GM23338 (cell line): ENCODE data around the gene FXN. TPM values are rescaled to one million over a fixed set of nuclear protein-coding genes. Genes with fewer than 3 reads are reported as not detected.

ENCODE experiments used
- ATAC-seq: fragments of 200-7000 bp; cut with Tn5 transposase; 3 replicates; pipeline ENCODE4 v1.9.1; 2020
- DNase-seq: peaks from one replicate; pipeline ENCODE4 v3.0.0-alpha.2; 2015; ENCODE audit warnings: low spot score
- H2AFZ ChIP-seq: fragments of 200-600 bp; sonication (generic); 2 replicates; pipeline ENCODE4 v1.8.0; 2016; ENCODE audit warnings: antibody characterized with exemption, mild to moderate bottlenecking, moderate library complexity
- H3F3A ChIP-seq: fragments of 200-600 bp; sonication (generic); replicated peaks from 2 replicates; pipeline ENCODE4 v1.8.0; 2017; ENCODE audit warnings: antibody characterized with exemption, mixed run types, low read depth
- H3K27ac ChIP-seq: fragments of 200-600 bp; sonication (generic); 2 replicates; pipeline ENCODE4 v1.6.1; 2016; ENCODE audit warnings: low read depth
- H3K27me3 ChIP-seq: fragments of 200-600 bp; sonication (generic); 2 replicates; pipeline ENCODE4 v1.8.0; 2016; ENCODE audit warnings: mild to moderate bottlenecking, mixed run types, moderate library complexity; ENCODE audit not compliant: insufficient read depth
- H3K36me3 ChIP-seq: fragments of 200-600 bp; sonication (generic); 2 replicates; pipeline ENCODE4 v1.8.0; 2016; ENCODE audit warnings: mild to moderate bottlenecking; ENCODE audit not compliant: insufficient read depth
- H3K4me1 ChIP-seq: fragments of 200-600 bp; sonication (generic); 2 replicates; pipeline ENCODE4 v1.8.0; 2016; ENCODE audit warnings: mild to moderate bottlenecking, moderate library complexity; ENCODE audit not compliant: insufficient read depth
- H3K4me2 ChIP-seq: fragments of 200-600 bp; sonication (generic); 2 replicates; pipeline ENCODE4 v1.7.1; 2017; ENCODE audit warnings: mixed run types
- H3K4me3 ChIP-seq: fragments of 200-600 bp; sonication (generic); 2 replicates; pipeline ENCODE4 v1.6.1; 2016; ENCODE audit warnings: mixed run types
- H3K79me2 ChIP-seq: fragments of 200-600 bp; sonication (generic); replicated peaks from 2 replicates; pipeline ENCODE4 v1.8.0; 2017; ENCODE audit warnings: mild to moderate bottlenecking; ENCODE audit not compliant: insufficient read depth
- H3K9me2 ChIP-seq: fragments of 200-600 bp; sonication (generic); 2 replicates; pipeline ENCODE4 v1.8.0; 2017; ENCODE audit not compliant: insufficient read depth
- H4K20me1 ChIP-seq: fragments of 200-600 bp; sonication (generic); replicated peaks from 2 replicates; pipeline ENCODE4 v1.8.0; 2017; ENCODE audit warnings: mild to moderate bottlenecking; ENCODE audit not compliant: insufficient read depth
- H3K27ac Mint-ChIP-seq: 2 replicates; pipeline ENCODE4 v1.8.0; 2020; ENCODE audit warnings: inconsistent platforms, mild to moderate bottlenecking, moderate library complexity, mixed read lengths
- H3K27me3 Mint-ChIP-seq: 3 replicates; pipeline ENCODE4 v1.8.0; 2022; ENCODE audit warnings: low read depth, mild to moderate bottlenecking, moderate library complexity, mixed read lengths, inconsistent platforms; ENCODE audit not compliant: insufficient read depth, poor library complexity
- H3K36me3 Mint-ChIP-seq: 3 replicates; pipeline ENCODE4 v1.8.0; 2021; ENCODE audit warnings: low read depth, mild to moderate bottlenecking, inconsistent platforms, moderate library complexity, mixed read lengths
- H3K4me1 Mint-ChIP-seq: 3 replicates; pipeline ENCODE4 v1.8.0; 2020; ENCODE audit warnings: mild to moderate bottlenecking, inconsistent platforms, mixed read lengths
- H3K4me3 Mint-ChIP-seq: 3 replicates; pipeline ENCODE4 v1.8.0; 2021; ENCODE audit warnings: moderate library complexity, mild to moderate bottlenecking, inconsistent platforms, mixed read lengths
- H3K9me3 Mint-ChIP-seq: 3 replicates; pipeline ENCODE4 v1.8.0; 2020; ENCODE audit warnings: moderate library complexity, mild to moderate bottlenecking, inconsistent platforms, mixed read lengths
- CREB1 ChIP-seq: fragments of 250-450 bp; sonication (Bioruptor Pico); IDR thresholded peaks from 2 replicates; pipeline ENCODE4 v1.5.0; 2020; ENCODE audit warnings: low read depth, mild to moderate bottlenecking, moderate library complexity
- EZH2 ChIP-seq: fragments of 200-600 bp; sonication (generic); IDR thresholded peaks from one replicate; pipeline ENCODE4 v1.8.0; 2017; ENCODE audit warnings: antibody characterized with exemption, mild to moderate bottlenecking, low read depth; ENCODE audit not compliant: unreplicated experiment
- EZH2phosphoT487 ChIP-seq: fragments of 200-600 bp; sonication (generic); IDR thresholded peaks from one replicate; pipeline ENCODE4 v1.8.1; 2018; ENCODE audit warnings: antibody characterized with exemption; ENCODE audit not compliant: unreplicated experiment
- JUNB ChIP-seq: IDR thresholded peaks from one replicate; pipeline ENCODE4 v1.6.1; 2016; ENCODE audit warnings: antibody characterized with exemption; ENCODE audit not compliant: unreplicated experiment
- NANOG ChIP-seq: IDR thresholded peaks from 2 replicates; pipeline ENCODE4 v1.6.1; 2016; ENCODE audit warnings: antibody characterized with exemption, borderline replicate concordance
- ZNF114 ChIP-seq: fragments of 250-450 bp; sonication (Bioruptor Pico); IDR thresholded peaks from 2 replicates; pipeline ENCODE4 v1.5.0; 2020; ENCODE audit warnings: mild to moderate bottlenecking, moderate library complexity
- polyA plus RNA-seq: library from polyadenylated mRNA; unstranded; fragments of >200 nt; fragmentation: Nextera tagmentation; extraction: Ambion mirVana; gene quantifications from 2 replicates; pipeline ENCODE4 v1.2.1, GENCODE V29; 2016
- total RNA-seq: library from RNA; depleted of rRNA; stranded (reverse); fragments of >200 nt; shearing (Covaris generic); gene quantifications from 2 replicates; pipeline ENCODE4 v1.2.3, GENCODE V29; 2014
- TF ChIP-seq, protein P1 (sequence below): fragments of 250-450 bp; sonication (Bioruptor Pico); IDR thresholded peaks from 2 replicates; pipeline ENCODE4 v1.5.0; 2020; ENCODE audit warnings: mild to moderate bottlenecking, moderate library complexity
- TF ChIP-seq, protein P2 (sequence below), 2 experiments: fragments of 200-600 bp in 1 of 2; sonication (generic) in 1 of 2; conservative IDR thresholded peaks; 2 replicates each; pipeline versions ENCODE4 v1.5.1 to v1.6.1; 2016 to 2017; ENCODE audit warnings: antibody characterized with exemption in 2 of 2, low read depth in 2 of 2, mild to moderate bottlenecking in 2 of 2, moderate library complexity in 1 of 2

FXN gene
- total and polyA plus RNA-seq, 2 experiments from 2014 or later = 26.1 to 66.4 TPM

DNA sequence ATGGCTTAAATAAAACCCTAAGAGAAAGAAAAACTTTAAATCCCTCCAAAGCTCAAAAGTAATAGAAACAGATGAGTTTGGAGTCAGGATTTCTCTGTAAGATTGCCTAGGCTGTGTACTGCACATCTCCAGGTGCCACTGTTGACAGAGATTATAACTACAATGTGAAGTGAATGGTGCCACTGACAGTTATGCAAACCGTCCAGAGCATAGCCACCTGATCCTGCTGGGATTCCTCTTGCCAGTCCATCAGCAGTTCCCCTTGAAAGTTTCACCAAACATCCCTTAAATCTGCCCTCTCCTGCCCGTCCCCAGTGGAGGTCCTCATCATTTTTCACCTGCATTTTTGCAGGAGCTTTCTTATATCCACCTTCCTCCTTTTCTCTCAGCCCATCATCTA, 42.5 kb downstream of the FXN start:
- no peak overlapping the region for H3K27ac Mint-ChIP-seq
- peaks cover 1% of the 10 kb centered on the region for H3K27me3 Mint-ChIP-seq

DNA sequence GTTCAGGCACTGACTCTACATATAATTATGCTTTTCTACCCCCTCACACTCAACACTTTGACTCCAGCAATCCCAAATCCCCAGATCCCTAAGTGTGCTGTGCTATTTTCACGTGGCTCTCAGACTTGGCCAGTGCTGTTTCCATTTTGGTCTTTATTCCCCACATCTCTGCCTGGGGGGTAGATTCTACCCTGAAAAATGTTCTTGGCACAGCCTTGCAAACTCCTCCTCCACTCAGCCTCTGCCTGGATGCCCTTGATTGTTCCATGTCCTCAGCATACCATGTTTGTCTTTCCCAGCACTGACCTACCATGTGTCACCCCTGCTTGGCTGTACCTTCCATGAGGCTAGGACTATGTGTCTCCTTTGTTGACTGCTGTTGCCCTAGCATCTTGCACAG, 43.0 kb downstream of the FXN start:
- no peak overlapping the region for H3K4me2 ChIP-seq
- no peaks in the 10 kb centered on the region for H3K36me3 ChIP-seq
- H3K4me3 ChIP-seq = no peak overlapping the region
- Mint-ChIP-seq H3K4me1 (no peaks in the 10 kb centered on the region), H3K27me3 (peaks cover 1% of the 10 kb centered on the region), H3K9me3 (no peaks in the 10 kb centered on the region), H3K4me3 (no peak overlapping the region), H3K27ac (no peak overlapping the region), H3K36me3 (peaks cover 9% of the 10 kb centered on the region; the same call in 1 of the 3 replicates)
- no peaks in the 10 kb centered on the region for H3K9me2 ChIP-seq
- H4K20me1 ChIP-seq = no peaks in the 10 kb centered on the region
- H2AFZ ChIP-seq = no peak overlapping the region
- no peak for TF ChIP-seq CREB1 (CRISPR knock-in tag)
- TF ChIP-seq, protein P1, sequence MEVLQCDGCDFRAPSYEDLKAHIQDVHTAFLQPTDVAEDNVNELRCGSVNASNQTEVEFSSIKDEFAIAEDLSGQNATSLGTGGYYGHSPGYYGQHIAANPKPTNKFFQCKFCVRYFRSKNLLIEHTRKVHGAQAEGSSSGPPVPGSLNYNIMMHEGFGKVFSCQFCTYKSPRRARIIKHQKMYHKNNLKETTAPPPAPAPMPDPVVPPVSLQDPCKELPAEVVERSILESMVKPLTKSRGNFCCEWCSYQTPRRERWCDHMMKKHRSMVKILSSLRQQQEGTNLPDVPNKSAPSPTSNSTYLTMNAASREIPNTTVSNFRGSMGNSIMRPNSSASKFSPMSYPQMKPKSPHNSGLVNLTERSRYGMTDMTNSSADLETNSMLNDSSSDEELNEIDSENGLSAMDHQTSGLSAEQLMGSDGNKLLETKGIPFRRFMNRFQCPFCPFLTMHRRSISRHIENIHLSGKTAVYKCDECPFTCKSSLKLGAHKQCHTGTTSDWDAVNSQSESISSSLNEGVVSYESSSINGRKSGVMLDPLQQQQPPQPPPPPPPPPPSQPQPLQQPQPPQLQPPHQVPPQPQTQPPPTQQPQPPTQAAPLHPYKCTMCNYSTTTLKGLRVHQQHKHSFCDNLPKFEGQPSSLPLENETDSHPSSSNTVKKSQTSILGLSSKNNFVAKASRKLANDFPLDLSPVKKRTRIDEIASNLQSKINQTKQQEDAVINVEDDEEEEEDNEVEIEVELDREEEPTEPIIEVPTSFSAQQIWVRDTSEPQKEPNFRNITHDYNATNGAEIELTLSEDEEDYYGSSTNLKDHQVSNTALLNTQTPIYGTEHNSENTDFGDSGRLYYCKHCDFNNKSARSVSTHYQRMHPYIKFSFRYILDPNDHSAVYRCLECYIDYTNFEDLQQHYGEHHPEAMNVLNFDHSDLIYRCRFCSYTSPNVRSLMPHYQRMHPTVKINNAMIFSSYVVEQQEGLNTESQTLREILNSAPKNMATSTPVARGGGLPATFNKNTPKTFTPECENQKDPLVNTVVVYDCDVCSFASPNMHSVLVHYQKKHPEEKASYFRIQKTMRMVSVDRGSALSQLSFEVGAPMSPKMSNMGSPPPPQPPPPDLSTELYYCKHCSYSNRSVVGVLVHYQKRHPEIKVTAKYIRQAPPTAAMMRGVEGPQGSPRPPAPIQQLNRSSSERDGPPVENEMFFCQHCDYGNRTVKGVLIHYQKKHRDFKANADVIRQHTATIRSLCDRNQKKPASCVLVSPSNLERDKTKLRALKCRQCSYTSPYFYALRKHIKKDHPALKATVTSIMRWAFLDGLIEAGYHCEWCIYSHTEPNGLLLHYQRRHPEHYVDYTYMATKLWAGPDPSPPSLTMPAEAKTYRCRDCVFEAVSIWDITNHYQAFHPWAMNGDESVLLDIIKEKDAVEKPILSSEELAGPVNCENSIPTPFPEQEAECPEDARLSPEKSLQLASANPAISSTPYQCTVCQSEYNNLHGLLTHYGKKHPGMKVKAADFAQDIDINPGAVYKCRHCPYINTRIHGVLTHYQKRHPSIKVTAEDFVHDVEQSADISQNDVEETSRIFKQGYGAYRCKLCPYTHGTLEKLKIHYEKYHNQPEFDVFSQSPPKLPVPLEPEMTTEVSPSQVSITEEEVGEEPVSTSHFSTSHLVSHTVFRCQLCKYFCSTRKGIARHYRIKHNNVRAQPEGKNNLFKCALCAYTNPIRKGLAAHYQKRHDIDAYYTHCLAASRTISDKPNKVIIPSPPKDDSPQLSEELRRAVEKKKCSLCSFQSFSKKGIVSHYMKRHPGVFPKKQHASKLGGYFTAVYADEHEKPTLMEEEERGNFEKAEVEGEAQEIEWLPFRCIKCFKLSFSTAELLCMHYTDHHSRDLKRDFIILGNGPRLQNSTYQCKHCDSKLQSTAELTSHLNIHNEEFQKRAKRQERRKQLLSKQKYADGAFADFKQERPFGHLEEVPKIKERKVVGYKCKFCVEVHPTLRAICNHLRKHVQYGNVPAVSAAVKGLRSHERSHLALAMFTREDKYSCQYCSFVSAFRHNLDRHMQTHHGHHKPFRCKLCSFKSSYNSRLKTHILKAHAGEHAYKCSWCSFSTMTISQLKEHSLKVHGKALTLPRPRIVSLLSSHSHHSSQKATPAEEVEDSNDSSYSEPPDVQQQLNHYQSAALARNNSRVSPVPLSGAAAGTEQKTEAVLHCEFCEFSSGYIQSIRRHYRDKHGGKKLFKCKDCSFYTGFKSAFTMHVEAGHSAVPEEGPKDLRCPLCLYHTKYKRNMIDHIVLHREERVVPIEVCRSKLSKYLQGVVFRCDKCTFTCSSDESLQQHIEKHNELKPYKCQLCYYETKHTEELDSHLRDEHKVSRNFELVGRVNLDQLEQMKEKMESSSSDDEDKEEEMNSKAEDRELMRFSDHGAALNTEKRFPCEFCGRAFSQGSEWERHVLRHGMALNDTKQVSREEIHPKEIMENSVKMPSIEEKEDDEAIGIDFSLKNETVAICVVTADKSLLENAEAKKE (CRISPR knock-in tag) = no peak
- TF ChIP-seq ZNF114 (CRISPR knock-in tag) = no peak
- no peak for TF ChIP-seq JUNB
- no peak for TF ChIP-seq NANOG
- TF ChIP-seq EZH2phosphoT487 = no peak
- H3K27me3 ChIP-seq = no peaks in the 10 kb centered on the region
- no peak for ATAC-seq
- no peak overlapping the region for H3K27ac ChIP-seq
- no peaks in the 10 kb centered on the region for H3K79me2 ChIP-seq
- DNase-seq = no peak
- H3F3A ChIP-seq = peaks cover 3% of the 10 kb centered on the region; the same call in 1 of the 2 replicates
- H3K4me1 ChIP-seq = no peaks in the 10 kb centered on the region

More for the DNA sequence above, 42.5 kb downstream of the FXN start:
- Histone ChIP-seq H3K27ac (no peak overlapping the region), H4K20me1 (no peaks in the 10 kb centered on the region), H3K79me2 (no peaks in the 10 kb centered on the region), H3K4me3 (no peak overlapping the region), H3K4me1 (no peaks in the 10 kb centered on the region), H3F3A (no peaks in the 10 kb centered on the region; the same call in 1 of the 2 replicates), H2AFZ (no peak overlapping the region), H3K27me3 (no peaks in the 10 kb centered on the region), H3K9me2 (no peaks in the 10 kb centered on the region), H3K4me2 (no peak overlapping the region), H3K36me3 (no peaks in the 10 kb centered on the region)
- DNase-seq = no peak
- H3K36me3 Mint-ChIP-seq = peaks cover 9% of the 10 kb centered on the region; the same call in 1 of the 3 replicates
- ATAC-seq = no peak
- no peaks in the 10 kb centered on the region for H3K9me3 Mint-ChIP-seq
- no peaks in the 10 kb centered on the region for H3K4me1 Mint-ChIP-seq
- TF ChIP-seq CREB1 (CRISPR knock-in tag) = no peak
- TF ChIP-seq JUNB = no peak
- TF ChIP-seq ZNF114 (CRISPR knock-in tag) = no peak
- TF ChIP-seq, protein P2, sequence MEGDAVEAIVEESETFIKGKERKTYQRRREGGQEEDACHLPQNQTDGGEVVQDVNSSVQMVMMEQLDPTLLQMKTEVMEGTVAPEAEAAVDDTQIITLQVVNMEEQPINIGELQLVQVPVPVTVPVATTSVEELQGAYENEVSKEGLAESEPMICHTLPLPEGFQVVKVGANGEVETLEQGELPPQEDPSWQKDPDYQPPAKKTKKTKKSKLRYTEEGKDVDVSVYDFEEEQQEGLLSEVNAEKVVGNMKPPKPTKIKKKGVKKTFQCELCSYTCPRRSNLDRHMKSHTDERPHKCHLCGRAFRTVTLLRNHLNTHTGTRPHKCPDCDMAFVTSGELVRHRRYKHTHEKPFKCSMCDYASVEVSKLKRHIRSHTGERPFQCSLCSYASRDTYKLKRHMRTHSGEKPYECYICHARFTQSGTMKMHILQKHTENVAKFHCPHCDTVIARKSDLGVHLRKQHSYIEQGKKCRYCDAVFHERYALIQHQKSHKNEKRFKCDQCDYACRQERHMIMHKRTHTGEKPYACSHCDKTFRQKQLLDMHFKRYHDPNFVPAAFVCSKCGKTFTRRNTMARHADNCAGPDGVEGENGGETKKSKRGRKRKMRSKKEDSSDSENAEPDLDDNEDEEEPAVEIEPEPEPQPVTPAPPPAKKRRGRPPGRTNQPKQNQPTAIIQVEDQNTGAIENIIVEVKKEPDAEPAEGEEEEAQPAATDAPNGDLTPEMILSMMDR (conservative IDR thresholded peaks at IDR 0.05; ENCODE audit: low read depth in 2 of 2) = no peak
- TF ChIP-seq EZH2 = no peak
- no peak overlapping the region for H3K4me3 Mint-ChIP-seq
